ENCODE results near the gene POLD3. TPM values are rescaled to one million over a fixed set of nuclear protein-coding genes. Genes with fewer than 3 reads are reported as not detected.

POLD3 gene
- total RNA-seq, 3 donors from 2014 or later = 9.8 to 23.3 (median 16.7) TPM

- Histone ChIP-seq H3K9me3 (no peaks in the 10 kb centered on the region), H3K4me3 (peak overlapping the region; percentile 35 to 66 (median 52)), H3K36me3 (no peaks in the 10 kb centered on the region), H3K27ac (peak overlapping the region; percentile 74 to 84), H3K27me3 (no peaks in the 10 kb centered on the region), H3K4me1 (peaks cover 0 to 13% of the 10 kb centered on the region in 2 donors)
- TF ChIP-seq POLR2A (IDR thresholded peaks at IDR 0.05) (no peak), POLR2AphosphoS5 (IDR thresholded peaks at IDR 0.05) (no peak), CTCF (IDR thresholded peaks at IDR 0.05) (no peak)
- no peak for DNase-seq (ENCODE audit: low spot score in 2 of 2)
- intact Hi-C loops (cut with DNase I; ENCODE audit: low total_unique reads) = no loop called here
Measured at GRCh38 chr11:74682731-74683278, 90.4 kb downstream of the POLD3 start.

GRCh38 chr11:74683279-74683871, 91.0 kb downstream of the POLD3 start:
- intact Hi-C loops (cut with DNase I; ENCODE audit: low total_unique reads) = no loop called here
- Histone ChIP-seq H3K36me3 (no peaks in the 10 kb centered on the region), H3K27me3 (no peaks in the 10 kb centered on the region), H3K9me3 (no peaks in the 10 kb centered on the region), H3K4me1 (peaks cover 0 to 13% of the 10 kb centered on the region in 2 donors), H3K4me3 (peak overlapping the region; percentile 35 to 66 (median 52)), H3K27ac (peak overlapping the region; percentile 74 to 84)
- no peak for TF ChIP-seq POLR2AphosphoS5 (IDR thresholded peaks at IDR 0.05)
- peak; percentile 21 to 53 (median 29) for TF ChIP-seq CTCF (IDR thresholded peaks at IDR 0.05)
- DNase-seq (ENCODE audit: low spot score in 2 of 2) = no peak

- peaks cover 0 to 13% of the 10 kb centered on the region in 2 donors for H3K4me1 ChIP-seq
- no peaks in the 10 kb centered on the region for H3K36me3 ChIP-seq
- H3K9me3 ChIP-seq = no peaks in the 10 kb centered on the region
- no peaks in the 10 kb centered on the region for H3K27me3 ChIP-seq
- peak overlapping the region in 1 of 2 donors; percentile 74 for H3K27ac ChIP-seq
- intact Hi-C loops (cut with DNase I; ENCODE audit: low total_unique reads) = no loop called here
- TF ChIP-seq POLR2AphosphoS5 (IDR thresholded peaks at IDR 0.05) = no peak
- no peak for TF ChIP-seq POLR2A (IDR thresholded peaks at IDR 0.05)
- no peak for TF ChIP-seq CTCF (IDR thresholded peaks at IDR 0.05)
- peak overlapping the region; percentile 35 to 66 (median 52) for H3K4me3 ChIP-seq
- no peak for DNase-seq (ENCODE audit: low spot score in 2 of 2)
Measured at GRCh38 chr11:74683941-74684481, 91.6 kb downstream of the POLD3 start.

- Histone ChIP-seq H3K4me3 (no peak overlapping the region), H3K4me1 (peaks cover 0 to 13% of the 10 kb centered on the region in 2 donors), H3K27ac (no peak overlapping the region), H3K9me3 (no peaks in the 10 kb centered on the region), H3K36me3 (no peaks in the 10 kb centered on the region), H3K27me3 (no peaks in the 10 kb centered on the region)
- no peak for TF ChIP-seq POLR2AphosphoS5 (IDR thresholded peaks at IDR 0.05)
- no peak for TF ChIP-seq CTCF (IDR thresholded peaks at IDR 0.05)
- no peak for TF ChIP-seq POLR2A (IDR thresholded peaks at IDR 0.05)
- intact Hi-C loops (cut with DNase I; ENCODE audit: low total_unique reads) = no loop called here
- no peak for DNase-seq (ENCODE audit: low spot score in 2 of 2)
Measured at GRCh38 chr11:74684661-74685060, 92.3 kb downstream of the POLD3 start.

GRCh38 chr11:74685338-74685737, 93.0 kb downstream of the POLD3 start:
- H3K4me3 ChIP-seq = no peak overlapping the region
- H3K27ac ChIP-seq = no peak overlapping the region
- H3K36me3 ChIP-seq = no peaks in the 10 kb centered on the region
- TF ChIP-seq POLR2A (IDR thresholded peaks at IDR 0.05) (no peak), POLR2AphosphoS5 (IDR thresholded peaks at IDR 0.05) (no peak), CTCF (IDR thresholded peaks at IDR 0.05) (no peak)
- no peaks in the 10 kb centered on the region for H3K9me3 ChIP-seq
- no peak for DNase-seq (ENCODE audit: low spot score in 2 of 2)
- no peaks in the 10 kb centered on the region for H3K27me3 ChIP-seq
- peaks cover 0 to 13% of the 10 kb centered on the region in 2 donors for H3K4me1 ChIP-seq
- intact Hi-C loops (cut with DNase I; ENCODE audit: low total_unique reads) = no loop called here

Measured in breast epithelium (tissue), 4 donors.